Measurements from ENCODE around the gene PPFIA3. TPM values are rescaled to one million over a fixed set of nuclear protein-coding genes. Genes with fewer than 3 reads are reported as not detected.

The PPFIA3 gene
- total RNA-seq, 4 donors from 2014 or later = 0.68 to 5.7 (median 2.4) TPM

DNA sequence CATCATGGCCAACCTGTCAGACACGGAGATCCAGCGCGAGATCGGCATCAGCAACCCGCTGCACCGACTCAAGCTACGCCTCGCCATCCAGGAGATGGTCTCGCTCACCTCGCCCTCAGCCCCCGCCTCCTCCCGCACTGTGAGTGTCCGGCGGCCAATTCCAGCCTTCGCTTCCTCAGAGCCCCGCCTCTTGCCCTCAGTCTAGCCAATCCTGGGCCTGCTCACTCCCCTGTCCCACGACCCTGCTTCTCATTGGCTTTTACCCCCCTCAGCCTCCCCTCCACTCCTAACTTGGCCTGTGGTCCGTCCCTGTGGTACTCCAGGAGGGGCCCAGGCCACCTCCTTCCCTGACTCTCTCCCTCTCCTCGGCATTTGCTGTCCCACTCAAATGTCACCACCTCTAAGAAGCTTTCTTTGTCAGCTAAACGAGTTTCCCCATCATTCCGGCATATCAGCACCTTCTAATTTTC lies 23.6 kb downstream of the PPFIA3 start:
- no peak for TF ChIP-seq CTCF (IDR thresholded peaks at IDR 0.05; ENCODE audit: low read depth)

GRCh38 chr19:49145573-49146407 lies 26.4 kb downstream of the PPFIA3 start:
- TF ChIP-seq CTCF (IDR thresholded peaks at IDR 0.05; ENCODE audit: low read depth) = no peak

DNA sequence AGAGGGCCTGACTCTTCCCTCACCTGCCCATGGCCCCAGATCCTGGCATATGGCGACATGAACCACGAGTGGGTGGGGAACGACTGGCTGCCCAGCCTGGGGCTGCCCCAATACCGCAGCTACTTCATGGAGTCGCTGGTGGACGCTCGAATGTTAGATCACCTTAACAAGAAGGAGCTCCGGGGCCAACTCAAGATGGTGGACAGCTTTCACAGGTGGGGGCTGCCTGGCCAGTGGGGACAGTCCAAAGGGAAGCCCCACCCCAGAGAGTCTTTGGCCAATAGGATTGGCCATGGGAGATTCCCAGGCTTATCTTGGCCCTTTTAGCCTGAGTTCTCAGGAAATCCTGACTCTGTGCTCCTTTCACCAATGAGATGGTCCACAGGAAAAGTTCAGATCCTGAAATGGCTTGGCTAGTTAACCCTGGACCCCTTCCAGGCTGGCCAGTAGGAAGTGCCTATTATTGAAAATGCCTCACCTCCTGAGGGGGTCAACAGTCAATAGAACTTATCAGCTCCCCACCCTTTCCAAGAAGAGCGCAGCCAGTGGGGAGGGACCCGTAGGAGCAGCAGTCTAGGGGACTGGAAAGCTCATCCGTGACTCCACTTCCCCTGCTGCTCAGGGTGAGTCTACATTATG lies 28.8 kb downstream of the PPFIA3 start:
- no peak for TF ChIP-seq CTCF (IDR thresholded peaks at IDR 0.05; ENCODE audit: low read depth)

DNA sequence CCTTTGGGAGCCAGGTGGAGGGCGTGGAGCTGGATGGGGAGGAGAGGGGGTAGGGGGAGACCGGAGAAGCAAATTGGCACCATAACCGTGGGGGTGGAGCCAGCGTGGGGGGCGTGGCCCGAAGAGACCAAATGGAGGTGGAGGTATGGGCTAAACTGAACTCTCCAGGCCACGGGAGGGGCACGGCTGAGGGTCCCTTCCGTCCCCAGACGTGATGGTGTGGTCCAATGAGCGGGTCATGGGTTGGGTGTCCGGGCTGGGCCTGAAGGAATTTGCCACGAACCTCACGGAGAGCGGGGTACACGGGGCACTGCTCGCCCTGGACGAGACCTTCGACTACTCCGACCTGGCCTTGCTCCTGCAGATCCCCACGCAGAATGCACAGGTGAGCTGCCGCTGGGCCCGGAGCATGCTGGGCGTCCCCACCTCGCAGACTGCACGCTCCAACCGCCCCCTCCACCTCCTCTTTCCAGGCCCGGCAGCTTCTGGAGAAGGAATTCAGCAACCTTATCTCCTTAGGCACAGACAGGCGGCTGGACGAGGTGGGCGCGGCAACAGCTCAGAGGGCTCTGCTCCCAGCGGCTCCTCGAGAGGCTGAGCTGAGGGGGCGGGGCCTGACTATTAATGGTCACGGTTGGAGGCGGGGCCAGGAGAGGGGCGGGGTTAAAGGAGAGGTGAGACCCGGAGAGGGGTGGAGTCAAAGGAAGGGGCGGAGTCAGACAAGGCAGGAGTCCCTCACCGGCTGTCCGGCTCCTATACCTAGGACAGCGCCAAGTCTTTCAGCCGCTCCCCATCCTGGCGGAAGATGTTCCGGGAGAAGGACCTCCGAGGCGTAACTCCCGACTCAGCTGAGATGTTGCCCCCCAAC lies 29.7 kb downstream of the PPFIA3 start:
- no peak for TF ChIP-seq CTCF (IDR thresholded peaks at IDR 0.05; ENCODE audit: low read depth)

DNA sequence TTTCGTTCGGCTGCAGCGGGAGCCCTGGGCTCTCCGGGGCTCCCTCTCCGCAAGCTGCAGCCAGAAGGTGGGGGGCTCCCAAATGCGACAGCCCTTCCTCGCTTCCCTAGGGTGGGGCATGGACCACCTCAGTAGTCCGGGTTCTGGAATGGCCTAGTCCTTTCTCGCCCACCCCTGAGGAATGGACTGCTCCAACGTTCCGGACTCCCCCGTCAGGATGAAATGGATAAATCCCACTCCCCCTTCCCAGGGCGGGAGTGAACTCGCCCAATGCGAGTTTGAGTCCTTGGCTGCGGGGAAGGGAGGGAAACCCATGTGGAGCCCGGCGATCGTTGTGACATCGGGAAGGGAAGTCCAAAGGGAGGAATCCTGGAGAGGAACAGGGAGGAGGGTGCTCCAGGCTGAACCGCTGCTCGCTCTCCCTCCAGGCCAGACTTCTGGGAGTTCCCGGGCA lies 30.3 kb downstream of the PPFIA3 start:
- no peak for TF ChIP-seq CTCF (IDR thresholded peaks at IDR 0.05; ENCODE audit: low read depth)

DNA sequence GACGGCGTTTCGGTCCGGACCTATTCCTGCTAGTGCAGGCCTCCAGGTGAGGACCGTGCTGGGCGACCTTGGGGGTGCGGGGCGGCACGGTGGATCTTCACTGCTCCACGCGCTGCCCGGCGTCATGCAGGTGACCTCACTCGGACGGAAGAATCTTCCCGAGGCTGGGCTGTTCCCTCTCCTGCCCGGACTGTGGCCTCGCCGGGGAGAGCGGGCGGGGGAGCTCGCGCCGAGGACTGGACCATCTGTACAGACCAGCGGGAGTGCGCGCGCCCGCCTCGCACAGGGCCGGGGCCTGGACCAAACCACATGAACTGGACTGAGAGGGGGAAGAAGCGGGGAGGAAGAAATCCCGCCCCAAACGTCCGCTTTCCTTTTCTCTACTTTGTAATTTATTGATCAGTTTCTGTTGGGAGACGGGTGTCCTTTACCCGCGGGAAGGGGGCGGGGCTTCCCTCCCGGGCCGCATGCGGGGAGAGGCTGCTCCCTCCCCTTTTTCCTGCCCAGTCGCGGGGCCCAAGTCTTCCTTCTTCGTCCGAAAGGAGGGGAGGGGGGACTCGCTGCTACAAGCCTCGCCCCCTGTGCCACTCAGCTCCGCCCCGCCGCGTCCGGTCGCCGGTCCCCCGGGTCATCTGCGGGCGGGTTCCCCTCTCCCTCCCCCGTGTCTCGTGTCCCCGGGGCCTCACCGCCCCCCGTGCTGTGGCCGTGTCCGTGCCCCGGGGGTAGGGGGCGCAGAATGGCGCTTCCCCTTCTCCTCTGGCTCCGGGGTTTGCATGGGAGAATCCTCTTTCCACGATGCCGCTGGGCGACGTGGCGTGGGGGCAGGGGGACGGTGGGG lies 31.0 kb downstream of the PPFIA3 start:
- TF ChIP-seq CTCF (IDR thresholded peaks at IDR 0.05; ENCODE audit: low read depth) = no peak

Measured in subcutaneous adipose tissue (tissue), 4 donors.